ENCODE data around the gene SOX18. TPM values are rescaled to one million over a fixed set of nuclear protein-coding genes. Genes with fewer than 3 reads are reported as not detected.

Gene SOX18
- polyA plus RNA-seq, 4 donors, result 9.3 to 19.7 (median 10.9) TPM

Other genes with a start within 250 kb of the SOX18 start
- 10 to 100 TPM; 16.7 to 20.1 (median 18.0) TPM for gene ZBTB46, start 218.4 kb downstream of the SOX18 start, polyA plus RNA-seq (ENCODE audit: insufficient read length in 4 of 4)
- gene ABHD16B, start 188.1 kb downstream of the SOX18 start, polyA plus RNA-seq (ENCODE audit: insufficient read length in 4 of 4), result not detected
- gene TPD52L2, start 184.4 kb downstream of the SOX18 start, polyA plus RNA-seq (ENCODE audit: insufficient read length in 4 of 4), result 10 to 100 TPM; 84.8 to 91.5 (median 87.1) TPM
- gene DNAJC5, start 154.5 kb downstream of the SOX18 start, polyA plus RNA-seq (ENCODE audit: insufficient read length in 4 of 4), result 10 to 100 TPM; 28.3 to 34.5 (median 31.1) TPM
- 10 to 100 TPM; 37.8 to 53.6 (median 45.0) TPM for gene UCKL1, start 93.2 kb downstream of the SOX18 start, polyA plus RNA-seq (ENCODE audit: insufficient read length in 4 of 4)
- gene ZNF512B, start 79.7 kb downstream of the SOX18 start, polyA plus RNA-seq (ENCODE audit: insufficient read length in 4 of 4), result 10 to 100 TPM; 24.9 to 31.9 (median 26.1) TPM
- gene SAMD10, start 70.0 kb downstream of the SOX18 start, polyA plus RNA-seq (ENCODE audit: insufficient read length in 4 of 4), result 10 to 100 TPM in 1 of 4 donors, 1 to 10 TPM in 3; 7.2 to 10.2 (median 8.3) TPM
- 10 to 100 TPM; 81.8 to 92.3 (median 84.5) TPM for gene PRPF6, start 68.5 kb downstream of the SOX18 start, polyA plus RNA-seq (ENCODE audit: insufficient read length in 4 of 4)
- gene C20orf204, start 13.5 kb downstream of the SOX18 start, polyA plus RNA-seq (ENCODE audit: insufficient read length in 4 of 4), result 1 to 10 TPM in 1 of 4 donors, under 1 TPM in 3; 0.62 to 1.1 (median 0.75) TPM
- gene TCEA2, start 13.6 kb upstream of the SOX18 start, polyA plus RNA-seq (ENCODE audit: insufficient read length in 4 of 4), result 10 to 100 TPM; 77.9 to 99.7 (median 81.5) TPM
- 1 to 10 TPM; 5.0 to 7.9 (median 5.6) TPM for gene RGS19, start 29.9 kb upstream of the SOX18 start, polyA plus RNA-seq (ENCODE audit: insufficient read length in 4 of 4)
- gene OPRL1, start 30.4 kb upstream of the SOX18 start, polyA plus RNA-seq (ENCODE audit: insufficient read length in 4 of 4), result 1 to 10 TPM in 3 of 4 donors, under 1 TPM in 1; 0.80 to 1.3 (median 1.2) TPM
- gene LKAAEAR1, start 34.8 kb upstream of the SOX18 start, polyA plus RNA-seq (ENCODE audit: insufficient read length in 4 of 4), result under 1 TPM in 1 of 4 donors, not detected in 3; 0.22 TPM
- not detected for gene NPBWR2, start 57.9 kb upstream of the SOX18 start, polyA plus RNA-seq (ENCODE audit: insufficient read length in 4 of 4)
- gene MYT1, start 114.8 kb upstream of the SOX18 start, polyA plus RNA-seq (ENCODE audit: insufficient read length in 4 of 4), result under 1 TPM; 0.38 to 0.79 (median 0.63) TPM
- 100 to 1,000 TPM; 132 to 182 (median 154) TPM for gene PCMTD2, start 206.1 kb upstream of the SOX18 start, polyA plus RNA-seq (ENCODE audit: insufficient read length in 4 of 4)